HepG2 (cell line): ENCODE measurements around the gene HOXA1. TPM values are rescaled to one million over a fixed set of nuclear protein-coding genes. Genes with fewer than 3 reads are reported as not detected.
A peak's percentile ranks its signal among the peaks of the same experiment; 100 is the strongest.

ENCODE experiments used
- AHDC1 ChIP-seq: sonication (generic); formaldehyde crosslinking; IDR thresholded peaks from 2 replicates; pipeline ENCODE4 v1.5.1; 2020; ENCODE audit warnings: mild to moderate bottlenecking, missing genetic modification reagents, borderline replicate concordance
- DMAP1 ChIP-seq: IDR thresholded peaks from 2 replicates; pipeline ENCODE4 v1.6.1; 2016
- HNF4A ChIP-seq: sonication (generic); formaldehyde crosslinking; IDR thresholded peaks from 2 replicates; pipeline ENCODE4 v1.4.0; 2020; ENCODE audit warnings: missing genetic modification reagents
- HNRNPL ChIP-seq: fragments of 200-400 bp; formaldehyde crosslinking; IDR thresholded peaks from 2 replicates; pipeline ENCODE4 v1.6.1; 2017; ENCODE audit warnings: mild to moderate bottlenecking, low read depth, low read length
- HOXA9 ChIP-seq: sonication (generic); formaldehyde crosslinking; IDR thresholded peaks from 2 replicates; pipeline ENCODE4 v1.8.1; 2022; ENCODE audit warnings: missing genetic modification reagents, mild to moderate bottlenecking, moderate library complexity, borderline replicate concordance
- KLF15 ChIP-seq: sonication (generic); formaldehyde crosslinking; IDR thresholded peaks from 2 replicates; pipeline ENCODE4 v1.8.1; 2023; ENCODE audit warnings: borderline replicate concordance, mild to moderate bottlenecking, inconsistent platforms, missing genetic modification reagents, mixed read lengths
- MAFK ChIP-seq, 2 experiments: IDR thresholded peaks in 1 of 2; conservative IDR thresholded peaks in 1 of 2; 2 replicates each; pipeline ENCODE4 v1.6.1; 2011; ENCODE audit warnings: improper control_type of control experiment in 2 of 2, low read length in 2 of 2
- MIXL1 ChIP-seq: IDR thresholded peaks from 2 replicates; pipeline ENCODE4 v1.6.1; 2016
- NAIF1 ChIP-seq: sonication (generic); formaldehyde crosslinking; IDR thresholded peaks from 2 replicates; pipeline ENCODE4 v1.5.0; 2020; ENCODE audit warnings: mild to moderate bottlenecking, missing genetic modification reagents, borderline replicate concordance
- NCOR1 ChIP-seq: fragments of 200-600 bp; sonication (generic); IDR thresholded peaks from 2 replicates; pipeline ENCODE4 v1.7.0; 2017; ENCODE audit warnings: antibody characterized with exemption, low read length, borderline replicate concordance
- THAP7 ChIP-seq: sonication (generic); formaldehyde crosslinking; IDR thresholded peaks from 2 replicates; pipeline ENCODE4 v1.8.1; 2023; ENCODE audit warnings: mild to moderate bottlenecking, missing genetic modification reagents
- THYN1 ChIP-seq: sonication (generic); formaldehyde crosslinking; IDR thresholded peaks from 2 replicates; pipeline ENCODE4 v1.8.1; 2023; ENCODE audit warnings: low read depth, mild to moderate bottlenecking, moderate library complexity, missing genetic modification reagents, borderline replicate concordance
- TSC22D2 ChIP-seq: sonication (generic); formaldehyde crosslinking; IDR thresholded peaks from 2 replicates; pipeline ENCODE4 v1.5.1; 2020; ENCODE audit warnings: missing genetic modification reagents, mild to moderate bottlenecking, borderline replicate concordance
- YEATS4 ChIP-seq: sonication (generic); formaldehyde crosslinking; IDR thresholded peaks from 2 replicates; pipeline ENCODE4 v1.4.0; 2020; ENCODE audit warnings: missing genetic modification reagents, borderline replicate concordance
- ZBTB20 ChIP-seq: sonication (generic); formaldehyde crosslinking; IDR thresholded peaks from 2 replicates; pipeline ENCODE4 v1.8.1; 2023; ENCODE audit warnings: missing genetic modification reagents, low read depth, mild to moderate bottlenecking, borderline replicate concordance
- ZNF430 ChIP-seq: sonication (generic); formaldehyde crosslinking; IDR thresholded peaks from 2 replicates; pipeline ENCODE4 v1.9.0; 2021; ENCODE audit warnings: mild to moderate bottlenecking, missing genetic modification reagents
- ZNF563 ChIP-seq: sonication (generic); formaldehyde crosslinking; IDR thresholded peaks from 2 replicates; pipeline ENCODE4 v1.8.0; 2022; ENCODE audit warnings: mild to moderate bottlenecking, moderate library complexity, missing genetic modification reagents
- ZNF747 ChIP-seq: sonication (generic); formaldehyde crosslinking; IDR thresholded peaks from 2 replicates; pipeline ENCODE4 v1.8.1; 2023; ENCODE audit warnings: missing genetic modification reagents, mild to moderate bottlenecking, borderline replicate concordance
- polyA plus RNA-seq, 8 experiments: library from polyadenylated mRNA; depleted of rRNA in 3 of 8; stranded (reverse) in 7 of 8; unstranded in 1 of 8; fragments of >200 nt; fragmentation: Illumina TruSeq in 4 of 8; extraction: Trizol in 4 of 8; gene quantifications; 2 replicates each; pipeline versions ENCODE4 v1.2.1 to v1.2.3, GENCODE V29; 2011 to 2016; ENCODE audit warnings: low read depth in 4 of 8, missing spikeins in 1 of 8, mixed read lengths in 1 of 8; ENCODE audit not compliant: insufficient read depth in 1 of 8
- total RNA-seq, 5 experiments: library from RNA; depleted of rRNA; stranded (reverse); fragments of >200 nt; fragmentation: Illumina TruSeq; extraction: Trizol; gene quantifications; 2 replicates each; pipeline ENCODE4 v1.2.3, GENCODE V29; 2016; ENCODE audit warnings: low read depth in 1 of 5
- TF ChIP-seq, protein P1 (sequence below): sonication (generic); formaldehyde crosslinking; IDR thresholded peaks from 2 replicates; pipeline ENCODE4 v1.8.1; 2023; ENCODE audit warnings: mild to moderate bottlenecking, missing genetic modification reagents, borderline replicate concordance
- TF ChIP-seq, protein P2 (sequence below), 2 experiments: fragments of 450-650 bp in 1 of 2; sonication (generic) in 1 of 2; formaldehyde crosslinking; IDR thresholded peaks; 2 replicates each; pipeline versions ENCODE4 v1.5.0 to v1.8.0; 2020 to 2022; ENCODE audit warnings: mild to moderate bottlenecking in 1 of 2, missing genetic modification reagents in 1 of 2

HOXA1 gene
- total and polyA plus RNA-seq, 2 of the 13 experiments (the other 11 are each of a cell fraction or from before 2014, with no cell fraction given), result 0.18 to 0.20 TPM

DNA sequence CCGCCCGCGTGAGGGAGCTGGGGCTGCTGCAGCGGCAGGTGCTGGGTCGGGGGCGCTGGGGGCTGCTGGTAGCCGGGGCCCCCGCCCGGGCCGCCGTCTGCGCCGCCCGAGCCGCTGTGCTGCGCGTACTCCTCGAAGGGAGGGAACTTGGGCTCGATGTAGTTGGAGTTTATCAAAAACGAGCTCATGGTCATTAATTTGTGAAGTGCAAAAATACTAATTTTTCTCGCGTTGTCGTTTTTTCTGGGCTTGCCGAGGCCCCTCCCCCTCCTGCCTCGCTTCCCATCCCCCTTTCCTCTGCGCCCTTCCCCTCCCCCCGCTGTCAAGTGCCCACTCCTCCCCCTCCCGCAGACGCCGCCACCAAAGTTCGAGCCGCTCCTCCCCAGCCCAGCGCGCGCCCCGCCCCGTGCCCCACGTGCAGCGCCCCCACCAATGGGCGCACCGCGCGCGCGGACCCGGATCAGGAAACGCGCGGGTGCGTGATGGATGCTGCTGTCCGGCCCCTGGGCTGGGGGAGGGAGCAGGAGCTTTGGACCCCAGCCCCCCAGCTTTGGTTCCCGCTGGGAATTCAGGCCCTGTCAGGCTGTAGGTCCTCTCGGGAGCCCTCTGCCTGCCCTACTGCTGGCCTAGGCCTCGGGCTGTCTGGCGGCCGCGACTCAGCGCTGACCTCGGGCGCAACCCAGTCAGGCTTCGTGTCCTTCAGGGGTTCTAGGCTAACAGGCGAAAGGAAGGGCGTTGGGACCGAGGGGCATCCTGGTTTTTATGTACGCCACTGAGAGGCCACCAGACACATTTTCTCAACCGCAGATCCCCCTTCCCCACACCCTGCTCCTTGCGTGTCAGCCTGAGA lies 35.0 kb upstream of the HOXA1 start, which contains the start of gene HOXA4 (continued):
- TF ChIP-seq NAIF1 (CRISPR knock-in tag), result no peak
- no peak; the same call in 1 of the 2 replicates for TF ChIP-seq ZNF563 (CRISPR knock-in tag)
- TF ChIP-seq ZNF747 (CRISPR knock-in tag), result peak; percentile 83; the same call in 1 of the 2 replicates
- TF ChIP-seq, protein P1, sequence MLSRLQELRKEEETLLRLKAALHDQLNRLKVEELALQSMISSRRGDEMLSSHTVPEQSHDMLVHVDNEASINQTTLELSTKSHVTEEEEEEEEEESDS (CRISPR knock-in tag), result no peak; the same call in 1 of the 2 replicates
- peak; percentile 63 for TF ChIP-seq HNF4A
- TF ChIP-seq AHDC1 (CRISPR knock-in tag), result no peak
- no peak for TF ChIP-seq HNRNPL
- TF ChIP-seq ZBTB20 (CRISPR knock-in tag), result no peak
- no peak for TF ChIP-seq THAP7 (CRISPR knock-in tag)
- no peak for TF ChIP-seq TSC22D2 (CRISPR knock-in tag)
- no peak for TF ChIP-seq KLF15
- peak; percentile 71; the same call in 1 of the 2 replicates for TF ChIP-seq ZNF430 (CRISPR knock-in tag)
- TF ChIP-seq HOXA9 (CRISPR knock-in tag), result no peak
- TF ChIP-seq NCOR1, result peak; percentile 82; the same call in 1 of the 2 replicates
- TF ChIP-seq THYN1, result no peak
- TF ChIP-seq YEATS4 (CRISPR knock-in tag), result peak; percentile 25
- TF ChIP-seq MIXL1, result 0 out of 2 replicates have a peak, but pooled peaks have one; percentile 21
- TF ChIP-seq, protein P2, sequence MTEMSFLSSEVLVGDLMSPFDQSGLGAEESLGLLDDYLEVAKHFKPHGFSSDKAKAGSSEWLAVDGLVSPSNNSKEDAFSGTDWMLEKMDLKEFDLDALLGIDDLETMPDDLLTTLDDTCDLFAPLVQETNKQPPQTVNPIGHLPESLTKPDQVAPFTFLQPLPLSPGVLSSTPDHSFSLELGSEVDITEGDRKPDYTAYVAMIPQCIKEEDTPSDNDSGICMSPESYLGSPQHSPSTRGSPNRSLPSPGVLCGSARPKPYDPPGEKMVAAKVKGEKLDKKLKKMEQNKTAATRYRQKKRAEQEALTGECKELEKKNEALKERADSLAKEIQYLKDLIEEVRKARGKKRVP (CRISPR knock-in tag; IDR thresholded peaks at IDR 0.05), result no peak
- no peak for TF ChIP-seq MAFK (conservative IDR thresholded peaks at IDR 0.05 in 1 of 2, IDR thresholded peaks at IDR 0.05 in 1 of 2; ENCODE audit: low read length in 2 of 2)
- peak; percentile 55; the same call in 1 of the 2 replicates for TF ChIP-seq DMAP1
